Omental fat pad (tissue), 4 donors: ENCODE results near the gene XRCC1. TPM values are rescaled to one million over a fixed set of nuclear protein-coding genes. Genes with fewer than 3 reads are reported as not detected.

Experiments used
- ATAC-seq: fragments of 150-250 bp; one replicate; pipeline ENCODE4 v1.9.1; 2016; ENCODE audit warnings: mild to moderate bottlenecking, moderate library complexity; ENCODE audit not compliant: low FRiP score
- DNase-seq: peaks from one replicate; pipeline ENCODE4 v3.0.0-alpha.2; 2019; ENCODE audit warnings: low spot score
- CTCF ChIP-seq, 3 donors: fragments of 450-650 bp; IDR thresholded peaks; one replicate each; pipeline ENCODE4 v1.5.1; 2016 to 2017; ENCODE audit warnings: antibody characterized with exemption in 3 of 3, mild to moderate bottlenecking in 3 of 3, moderate library complexity in 2 of 3
- total RNA-seq, 4 donors: library from RNA; depleted of rRNA; stranded (reverse); fragments of >200 nt; gene quantifications; one replicate each; pipeline ENCODE4 v1.1.0, GENCODE V29; 2016

The XRCC1 gene
- total RNA-seq, 4 donors from 2014 or later = 13.0 to 24.1 (median 15.8) TPM

GRCh38 chr19:43545276-43545675 is 30.1 kb downstream of the XRCC1 start:
- no peak for TF ChIP-seq CTCF (IDR thresholded peaks at IDR 0.05)
- ATAC-seq (no peak), DNase-seq (no peak)

- ATAC-seq = no peak
- no peak for TF ChIP-seq CTCF (IDR thresholded peaks at IDR 0.05)
- no peak for DNase-seq
Observed at GRCh38 chr19:43544077-43544476, 31.2 kb downstream of the XRCC1 start.

GRCh38 chr19:43541920-43542650 is 33.2 kb downstream of the XRCC1 start:
- TF ChIP-seq CTCF (IDR thresholded peaks at IDR 0.05) = no peak
- DNase-seq (no peak), ATAC-seq (no peak)

- ATAC-seq (no peak), DNase-seq (no peak)
- no peak for TF ChIP-seq CTCF (IDR thresholded peaks at IDR 0.05)
Observed at GRCh38 chr19:43540381-43540780, 34.9 kb downstream of the XRCC1 start.

GRCh38 chr19:43538922-43539321 is 36.4 kb downstream of the XRCC1 start:
- ATAC-seq = no peak
- TF ChIP-seq CTCF (IDR thresholded peaks at IDR 0.05) = no peak
- no peak for DNase-seq

GRCh38 chr19:43534816-43535761 is 40.2 kb downstream of the XRCC1 start:
- ATAC-seq (peak; percentile 10), DNase-seq (peak; percentile 57)
- peak in 1 of 3 donors; percentile 4 for TF ChIP-seq CTCF (IDR thresholded peaks at IDR 0.05)
